Measurements from ENCODE around the gene TMOD2.

DNA sequence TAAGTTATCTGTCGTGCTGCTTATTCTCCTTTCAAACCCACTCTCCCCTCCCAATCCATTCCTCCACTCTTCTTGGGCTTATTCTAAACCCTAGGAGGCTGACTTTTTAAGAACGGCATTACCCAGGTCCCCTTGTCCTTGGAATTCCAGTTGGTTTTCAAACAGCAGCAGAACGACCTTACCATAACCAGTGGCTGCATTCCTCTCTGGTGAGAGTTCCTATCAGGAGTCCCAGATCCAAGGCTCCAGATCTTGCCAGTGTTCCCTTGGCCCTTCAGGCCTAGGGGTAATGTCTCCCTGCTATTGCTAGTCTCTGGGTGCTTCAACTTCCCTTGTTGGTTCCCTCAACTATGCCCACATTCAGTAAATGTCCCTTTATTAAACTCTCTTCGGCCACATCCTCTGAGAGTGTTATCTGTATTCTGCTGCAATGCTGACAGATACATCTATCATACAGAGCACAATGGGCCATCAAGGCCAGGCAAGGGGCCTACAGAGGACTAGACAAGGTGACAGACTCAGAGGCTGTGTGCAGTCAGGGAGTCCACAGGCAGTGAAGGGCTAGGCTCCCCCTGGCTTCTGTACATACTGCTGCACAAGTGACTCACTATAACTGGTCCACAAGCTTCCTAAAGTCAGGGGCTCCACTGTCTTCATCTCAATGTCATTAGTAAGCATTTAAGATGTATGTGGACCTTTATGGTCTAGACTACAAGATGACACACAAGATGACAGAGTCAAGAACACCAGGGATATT, 24.1 kb upstream of the TMOD2 start:
- TF ChIP-seq ZNF274 (IDR thresholded peaks at IDR 0.05; ENCODE audit: low read depth, low read length) (no peak), SUZ12 (IDR thresholded peaks at IDR 0.05; ENCODE audit: extremely low read depth, insufficient read depth, insufficient read length) (no peak), YY1 (IDR thresholded peaks at IDR 0.05; ENCODE audit: insufficient read depth, insufficient read length) (no peak)
